Fibroblast of gingiva (primary cell): ENCODE measurements around the gene PPP6R2.
A peak's percentile ranks its signal among the peaks of the same experiment; 100 is the strongest.

Experiments used
- DNase-seq: peaks from one replicate; pipeline ENCODE4 v3.0.0-alpha.2; 2011; ENCODE audit warnings: low read depth

Gene PPP6R2

GRCh38 chr22:50467341-50467740 is 124.2 kb downstream of the PPP6R2 start:
- DNase-seq = no peak

GRCh38 chr22:50467773-50468440 is 124.8 kb downstream of the PPP6R2 start:
- no peak for DNase-seq

GRCh38 chr22:50468626-50469025 is 125.5 kb downstream of the PPP6R2 start:
- DNase-seq = no peak

GRCh38 chr22:50469377-50470305 is 126.5 kb downstream of the PPP6R2 start:
- no peak for DNase-seq

- DNase-seq = no peak
Measured at GRCh38 chr22:50470491-50470890, 127.4 kb downstream of the PPP6R2 start.

- DNase-seq = no peak
Measured at GRCh38 chr22:50471197-50471847, 128.2 kb downstream of the PPP6R2 start.

GRCh38 chr22:50471962-50472361 is 128.8 kb downstream of the PPP6R2 start:
- no peak for DNase-seq

GRCh38 chr22:50473088-50473487 is 130.0 kb downstream of the PPP6R2 start:
- no peak for DNase-seq

- peak; percentile 56 for DNase-seq
Measured at GRCh38 chr22:50473855-50474671, 130.9 kb downstream of the PPP6R2 start.

GRCh38 chr22:50474710-50475651 is 131.9 kb downstream of the PPP6R2 start, which contains the start of gene SBF1:
Gene SBF1 (minus strand): TSS chr22:50475035. CDS start chr22:50474840, 195 bp downstream.
- peak; percentile 82 for DNase-seq

- DNase-seq = no peak
Measured at GRCh38 chr22:50475652-50476002, 132.5 kb downstream of the PPP6R2 start.

- DNase-seq = no peak
Measured at GRCh38 chr22:50476868-50477267, 133.7 kb downstream of the PPP6R2 start.

GRCh38 chr22:50477923-50478322 is 134.8 kb downstream of the PPP6R2 start:
- no peak for DNase-seq

GRCh38 chr22:50479721-50480120 is 136.6 kb downstream of the PPP6R2 start:
- DNase-seq = no peak

- DNase-seq = no peak
Measured at GRCh38 chr22:50481045-50481439, 137.9 kb downstream of the PPP6R2 start.

GRCh38 chr22:50481440-50482106 is 138.4 kb downstream of the PPP6R2 start, which contains the start of gene ADM2:
Gene ADM2 (plus strand): TSS chr22:50481543. CDS start chr22:50481848, 305 bp downstream.
- peak; percentile 24 for DNase-seq

- DNase-seq = no peak
Measured at GRCh38 chr22:50482107-50483074, 139.3 kb downstream of the PPP6R2 start.

GRCh38 chr22:50483106-50483505 is 140.0 kb downstream of the PPP6R2 start:
- no peak for DNase-seq

GRCh38 chr22:50483556-50483955 is 140.4 kb downstream of the PPP6R2 start:
- DNase-seq = no peak
